Endodermal cell (in vitro differentiated cells): ENCODE measurements around the gene OR13C8. TPM values are rescaled to one million over a fixed set of nuclear protein-coding genes. Genes with fewer than 3 reads are reported as not detected.

Experiments used
- DNase-seq: peaks from one replicate; pipeline ENCODE4 v3.0.0-alpha.2; 2017
- H3K27ac ChIP-seq: 2 replicates; pipeline ENCODE4 v1.5.1; 2013; ENCODE audit warnings: mild to moderate bottlenecking, low read depth, low read length, moderate library complexity
- H3K27me3 ChIP-seq: 2 replicates; pipeline ENCODE4 v1.6.1; 2013; ENCODE audit warnings: mild to moderate bottlenecking, low read length, moderate library complexity; ENCODE audit not compliant: insufficient read depth, control insufficient read depth, poor library complexity, severe bottlenecking
- H3K36me3 ChIP-seq: 2 replicates; pipeline ENCODE4 v1.7.0; 2013; ENCODE audit warnings: mild to moderate bottlenecking, low read length, moderate library complexity; ENCODE audit not compliant: control insufficient read depth, insufficient read depth
- H3K4me1 ChIP-seq: one replicate; pipeline ENCODE4 v1.7.0; 2013; ENCODE audit warnings: low read length; ENCODE audit not compliant: control insufficient read depth, insufficient read depth
- H3K4me3 ChIP-seq: 2 replicates; pipeline ENCODE4 v1.5.1; 2013; ENCODE audit warnings: mild to moderate bottlenecking, low read length, moderate library complexity
- H3K9ac ChIP-seq: 2 replicates; pipeline ENCODE4 v1.6.1; 2013; ENCODE audit warnings: mild to moderate bottlenecking, low read length, moderate library complexity; ENCODE audit not compliant: poor library complexity, severe bottlenecking; ENCODE audit errors: extremely low read depth
- H3K9me3 ChIP-seq: 2 replicates; pipeline ENCODE4 v1.6.1; 2013; ENCODE audit warnings: mild to moderate bottlenecking, low read length, moderate library complexity; ENCODE audit not compliant: control insufficient read depth
- H3K27ac Mint-ChIP-seq: 2 replicates; pipeline ENCODE4 v1.8.0; 2020; ENCODE audit warnings: mixed read lengths
- H3K27me3 Mint-ChIP-seq: 2 replicates; pipeline ENCODE4 v1.8.0; 2021; ENCODE audit warnings: mild to moderate bottlenecking, mixed read lengths; ENCODE audit not compliant: insufficient read depth
- H3K36me3 Mint-ChIP-seq: 2 replicates; pipeline ENCODE4 v1.8.0; 2020; ENCODE audit warnings: low read depth, mixed read lengths
- H3K4me1 Mint-ChIP-seq: 2 replicates; pipeline ENCODE4 v1.8.0; 2020; ENCODE audit warnings: mixed read lengths
- H3K4me3 Mint-ChIP-seq: 2 replicates; pipeline ENCODE4 v1.8.0; 2020; ENCODE audit warnings: mild to moderate bottlenecking, moderate library complexity, mixed read lengths
- H3K9me3 Mint-ChIP-seq: 2 replicates; pipeline ENCODE4 v1.8.0; 2020; ENCODE audit warnings: mild to moderate bottlenecking, mixed read lengths
- CTCF ChIP-seq: fragments of 200-600 bp; sonication (generic); conservative IDR thresholded peaks from 2 replicates; pipeline ENCODE4 v1.5.0; 2021; ENCODE audit warnings: antibody characterized with exemption, mild to moderate bottlenecking
- WGBS, 2 experiments: methylation state at CpG; one replicate each; pipeline versions ENCODE4 v1.1.5 to v1.1.7; 2013; ENCODE audit warnings: missing lambda C conversion rate in 2 of 2, mixed read lengths in 1 of 2; ENCODE audit not compliant: insufficient coverage in 1 of 2, insufficient read length in 1 of 2; 5-methylcytosine and 5-hydroxymethylcytosine counted together
- total RNA-seq, 2 donors: library from RNA; stranded (reverse); fragmentation: NEBNext Ultra II Directional in 1 of 2; extraction: Animal tissue kit (Norgen Biotek cat#: 25700) in 1 of 2; gene quantifications; 2 replicates in 1 of 2; 3 replicates in 1 of 2; pipeline ENCODE4 v1.2.1, GENCODE V29; 2021

The OR13C8 gene
- total RNA-seq, 2 donors from 2014 or later = not detected

GRCh38 chr9:104577263-104577662, 8.3 kb downstream of the OR13C8 start:
- Histone ChIP-seq H3K9ac (no peak overlapping the region), H3K4me1 (no peaks in the 10 kb centered on the region), H3K4me3 (no peak overlapping the region), H3K27ac (no peak overlapping the region), H3K27me3 (no peaks in the 10 kb centered on the region), H3K36me3 (no peaks in the 10 kb centered on the region), H3K9me3 (no peaks in the 10 kb centered on the region)
- no peaks in the 10 kb centered on the region for H3K4me1 Mint-ChIP-seq
- H3K27ac Mint-ChIP-seq = no peak overlapping the region
- 90 to 93% methylated on average over 4 to 5 of the region's 5 CpGs for WGBS, 2 experiments
- H3K9me3 Mint-ChIP-seq = no peaks in the 10 kb centered on the region
- no peaks in the 10 kb centered on the region for H3K27me3 Mint-ChIP-seq
- H3K36me3 Mint-ChIP-seq = no peaks in the 10 kb centered on the region
- DNase-seq = no peak
- no peak overlapping the region for H3K4me3 Mint-ChIP-seq
- TF ChIP-seq CTCF = no peak

- no peaks in the 10 kb centered on the region for H3K36me3 ChIP-seq
- no peak for TF ChIP-seq CTCF
- no peak overlapping the region for H3K27ac ChIP-seq
- no peaks in the 10 kb centered on the region for H3K4me1 Mint-ChIP-seq
- H3K27me3 Mint-ChIP-seq = no peaks in the 10 kb centered on the region
- H3K4me3 ChIP-seq = no peak overlapping the region
- no peaks in the 10 kb centered on the region for H3K36me3 Mint-ChIP-seq
- WGBS, 2 experiments = 100% methylated on average over 1 of the region's 1 CpG; no CpG with 5 or more reads in 1 of the 2 experiments
- no peak overlapping the region for H3K27ac Mint-ChIP-seq
- H3K9me3 Mint-ChIP-seq = no peaks in the 10 kb centered on the region
- no peak for DNase-seq
- no peaks in the 10 kb centered on the region for H3K9me3 ChIP-seq
- no peak overlapping the region for H3K9ac ChIP-seq
- no peak overlapping the region for H3K4me3 Mint-ChIP-seq
- no peaks in the 10 kb centered on the region for H3K4me1 ChIP-seq
- H3K27me3 ChIP-seq = no peaks in the 10 kb centered on the region
Observed at GRCh38 chr9:104580562-104580961, 11.6 kb downstream of the OR13C8 start.

- no peak overlapping the region for H3K9ac ChIP-seq
- Mint-ChIP-seq H3K36me3 (no peaks in the 10 kb centered on the region), H3K9me3 (no peaks in the 10 kb centered on the region), H3K27me3 (peaks cover 2% of the 10 kb centered on the region), H3K27ac (no peak overlapping the region), H3K4me1 (no peaks in the 10 kb centered on the region), H3K4me3 (no peak overlapping the region)
- no peaks in the 10 kb centered on the region for H3K36me3 ChIP-seq
- 89% methylated on average over 1 of the region's 1 CpG; no CpG with 5 or more reads in 1 of the 2 experiments for WGBS, 2 experiments
- no peak overlapping the region for H3K27ac ChIP-seq
- TF ChIP-seq CTCF = no peak
- DNase-seq = no peak
- H3K27me3 ChIP-seq = no peaks in the 10 kb centered on the region
- no peaks in the 10 kb centered on the region for H3K4me1 ChIP-seq
- no peak overlapping the region for H3K4me3 ChIP-seq
- H3K9me3 ChIP-seq = no peaks in the 10 kb centered on the region
Observed at GRCh38 chr9:104586496-104587180, 17.7 kb downstream of the OR13C8 start.
